ENCODE data around the gene NELL2.

- TF ChIP-seq CTCF (conservative IDR thresholded peaks at IDR 0.05): no peak
- no peak for TF ChIP-seq ZFX (IDR thresholded peaks at IDR 0.05)
These were observed 45.6 kb upstream of the NELL2 start for GRCh38 chr12:44921736-44922135.
